GM18873 (cell line): Measurements from ENCODE around the gene NR5A2.

Experiments
- ATAC-seq: cut with Tn5 transposase; IDR thresholded peaks from one replicate; pipeline ENCODE4 v1.9.1; 2021; ENCODE audit warnings: mild to moderate bottlenecking, moderate library complexity, moderate number of reproducible peaks; ENCODE audit not compliant: unreplicated experiment, low FRiP score

Gene NR5A2

GRCh38 chr1:200027264-200027823 is at the start of gene NR5A2:
NR5A2 (plus strand) TSS chr1:200027710; CDS start chr1:200027848, 138 bp downstream.
- no peak for ATAC-seq

- no peak for ATAC-seq
These were observed 49.0 kb upstream of the NR5A2 start for GRCh38 chr1:199978408-199978940.

DNA sequence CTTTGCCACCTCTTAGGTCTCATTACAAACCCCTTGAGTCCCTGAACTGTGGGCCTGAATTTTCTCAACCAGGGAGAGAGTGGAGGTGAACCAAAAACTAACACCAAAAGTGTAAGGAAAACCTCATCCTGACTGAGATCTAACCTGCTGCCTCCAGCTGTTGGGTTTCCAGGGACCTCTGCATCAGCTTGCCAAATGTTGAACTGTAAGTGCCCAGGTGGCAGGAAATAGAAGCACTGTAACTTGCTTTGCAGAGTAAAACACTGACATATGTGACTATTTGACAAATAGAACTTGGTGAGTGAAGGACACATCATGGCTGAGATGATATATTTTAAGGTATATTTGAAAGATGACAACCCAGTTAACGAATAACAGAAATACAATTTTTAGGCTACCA is 48.4 kb upstream of the NR5A2 start:
- ATAC-seq = no peak

DNA sequence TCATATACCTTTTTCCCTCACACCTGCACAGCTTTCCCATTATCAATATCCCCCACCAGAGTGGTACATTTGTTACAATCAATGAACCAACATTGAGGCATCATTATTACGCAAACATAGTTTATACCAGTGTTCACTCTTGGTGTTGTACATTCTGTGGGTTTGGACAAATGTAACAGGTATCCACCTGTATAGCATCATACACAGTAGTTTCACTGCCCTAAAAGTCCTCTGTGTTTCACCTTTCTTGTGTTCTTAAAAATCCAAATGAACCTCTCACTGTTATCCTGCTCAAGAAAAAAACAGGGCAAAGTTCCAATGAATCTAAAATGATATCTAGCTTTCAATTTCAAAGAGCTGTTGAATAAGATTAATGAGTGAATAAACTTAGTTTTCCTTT is 45.9 kb upstream of the NR5A2 start:
- ATAC-seq = no peak

DNA sequence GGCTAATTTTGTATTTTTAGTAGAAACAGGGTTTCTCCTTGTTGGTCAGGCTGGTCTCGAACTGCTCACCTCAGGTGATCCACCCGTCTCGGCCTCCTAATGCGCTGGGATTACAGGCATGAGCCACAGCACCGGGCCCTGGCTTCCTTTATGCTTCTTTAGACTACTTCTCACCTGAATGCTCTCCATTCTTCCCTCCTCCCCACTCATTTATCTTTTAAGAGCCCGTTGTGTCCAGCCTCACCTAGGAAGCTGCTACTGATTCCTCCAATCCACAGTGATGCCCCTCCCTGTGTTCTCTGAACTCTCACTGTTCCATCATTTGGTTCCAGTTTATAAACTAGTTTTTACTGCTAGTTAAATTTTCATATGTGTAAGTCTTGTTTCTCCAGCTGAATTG is 44.9 kb upstream of the NR5A2 start:
- no peak for ATAC-seq

DNA sequence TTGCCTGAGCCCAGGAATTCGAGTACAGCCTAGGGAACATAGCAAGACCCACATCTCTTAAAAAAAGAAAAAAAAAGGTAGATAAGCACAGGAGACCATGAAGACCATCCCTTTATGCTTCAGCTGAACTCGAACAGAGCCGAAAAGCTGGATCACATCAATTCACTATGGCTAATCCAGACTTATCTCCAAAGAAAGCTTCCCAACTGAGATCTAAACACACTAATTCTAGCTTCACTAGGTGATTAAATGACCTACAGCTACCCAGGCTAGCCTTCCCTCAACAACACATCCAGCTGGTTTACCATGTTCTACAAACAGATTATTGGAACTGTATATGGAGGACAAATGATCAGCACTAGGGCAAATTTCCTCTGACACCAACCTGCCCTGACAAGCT is 44.0 kb upstream of the NR5A2 start:
- no peak for ATAC-seq

DNA sequence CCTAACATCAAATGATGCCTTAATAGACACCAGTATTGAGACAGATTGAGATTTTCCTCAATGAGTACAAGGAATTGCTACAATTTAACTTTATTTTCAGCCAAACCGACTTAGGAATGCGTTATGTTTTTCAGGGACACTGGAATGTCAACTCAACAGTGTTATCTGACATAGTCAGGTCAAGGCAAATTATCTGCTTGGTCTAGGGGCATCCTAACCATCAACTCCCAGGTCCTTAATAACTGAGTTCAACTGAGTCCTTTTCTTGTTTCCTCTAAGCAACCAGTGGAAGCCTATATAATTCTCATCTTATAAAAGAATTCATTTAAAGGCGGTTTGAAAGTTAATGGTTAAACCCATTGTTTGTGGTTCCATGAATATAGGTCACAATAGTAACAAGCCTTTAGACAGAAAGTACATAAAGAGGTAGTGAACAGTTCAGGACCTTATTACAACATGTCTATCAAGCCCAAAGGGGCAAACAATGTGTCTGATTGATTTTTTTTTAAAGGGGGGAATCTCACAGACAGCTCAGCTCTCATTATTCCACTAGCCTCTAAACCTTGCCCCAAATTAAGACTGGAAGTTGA is 32.3 kb upstream of the NR5A2 start:
- ATAC-seq = no peak

GRCh38 chr1:200005165-200005564 is 22.3 kb upstream of the NR5A2 start:
- no peak for ATAC-seq

DNA sequence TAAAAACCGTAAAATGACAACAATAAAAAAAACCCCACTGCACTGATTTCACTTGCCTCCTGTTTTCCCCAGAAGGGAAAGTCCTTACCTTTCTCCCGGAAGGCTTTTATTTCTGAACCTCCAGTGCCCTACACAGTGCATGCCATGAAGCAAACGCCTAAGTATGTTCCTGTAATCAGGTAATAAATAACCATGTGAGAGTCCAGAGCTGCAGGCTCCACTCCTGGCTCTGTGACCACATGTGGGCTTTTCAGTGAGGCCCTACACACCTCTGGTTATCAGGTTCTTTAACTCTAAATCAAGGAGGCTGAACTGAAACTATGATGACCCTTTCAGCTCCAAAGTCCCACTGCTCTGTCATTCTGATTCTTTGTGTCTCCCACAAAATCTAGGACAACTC is 20.8 kb upstream of the NR5A2 start:
- ATAC-seq = no peak

DNA sequence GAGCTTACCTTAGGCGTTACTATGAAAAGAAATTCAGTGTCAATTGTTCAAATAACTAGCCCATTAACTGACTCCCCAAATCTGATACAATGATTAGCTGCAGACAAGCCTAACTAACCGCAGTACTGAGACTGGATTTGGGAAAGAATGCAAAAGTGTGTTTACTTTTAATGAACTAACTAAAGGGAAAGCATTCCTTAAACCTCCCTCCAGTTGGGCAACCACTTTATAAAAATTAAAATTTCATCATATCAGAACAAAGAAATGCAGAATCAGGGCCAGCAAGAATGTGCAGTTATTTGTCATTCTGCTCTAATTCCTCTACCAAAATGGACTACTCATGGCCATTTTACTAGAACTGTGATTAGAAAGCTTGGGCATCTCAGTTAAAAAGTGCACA is 11.7 kb upstream of the NR5A2 start:
- ATAC-seq = no peak

GRCh38 chr1:200021577-200022238 is 5.8 kb upstream of the NR5A2 start:
- no peak for ATAC-seq

DNA sequence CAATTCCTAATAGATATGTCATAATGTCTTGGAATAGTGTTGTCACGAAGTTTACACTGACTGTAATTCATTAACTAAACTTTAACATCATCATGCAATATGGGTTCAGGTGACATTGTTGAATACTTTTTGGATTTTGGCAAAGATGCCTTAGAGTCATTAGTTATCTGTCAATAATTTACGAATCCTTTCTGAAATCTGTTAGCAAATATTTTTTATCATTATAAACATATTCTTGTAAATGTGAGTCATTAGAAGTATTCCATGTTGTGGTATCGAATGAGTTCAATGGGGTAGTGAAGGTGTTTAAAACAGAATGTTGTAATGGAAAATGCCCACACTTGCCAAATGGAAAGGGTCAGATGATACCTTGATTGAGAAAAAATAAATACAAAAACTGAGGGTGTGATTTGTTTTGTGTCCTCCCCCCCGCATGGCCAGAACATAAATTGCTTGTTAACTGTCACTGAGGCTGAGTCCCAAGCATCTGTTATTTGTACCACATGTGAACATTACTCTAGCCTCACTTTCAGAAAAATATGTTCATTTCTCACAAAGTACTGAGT is 5.2 kb upstream of the NR5A2 start:
- ATAC-seq = no peak

GRCh38 chr1:200028586-200029034 is 1.1 kb downstream of the NR5A2 start:
- ATAC-seq = no peak

GRCh38 chr1:200029035-200029821 is 1.7 kb downstream of the NR5A2 start:
- no peak for ATAC-seq

- ATAC-seq = no peak
These were observed 2.3 kb downstream of the NR5A2 start for GRCh38 chr1:200029822-200030152.

DNA sequence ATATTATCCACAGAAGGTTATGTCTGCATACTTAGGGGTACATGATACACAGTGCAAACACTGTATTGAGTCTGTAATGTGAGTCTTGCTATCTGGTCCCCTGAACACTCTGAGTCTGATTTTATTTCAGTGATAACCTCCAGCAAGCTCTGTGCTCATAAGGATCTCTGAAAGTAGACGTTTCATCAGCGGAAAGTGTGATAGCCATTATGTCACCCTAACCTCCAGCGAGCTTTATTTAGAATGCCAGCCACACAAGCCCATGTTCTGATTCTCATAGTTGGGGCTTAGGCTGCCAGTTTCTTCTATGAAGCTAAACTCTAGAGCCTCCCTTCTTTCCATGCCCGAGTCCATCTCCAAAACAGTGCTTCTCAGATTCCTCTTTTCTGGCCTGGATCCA is 3.3 kb downstream of the NR5A2 start:
- ATAC-seq = no peak

DNA sequence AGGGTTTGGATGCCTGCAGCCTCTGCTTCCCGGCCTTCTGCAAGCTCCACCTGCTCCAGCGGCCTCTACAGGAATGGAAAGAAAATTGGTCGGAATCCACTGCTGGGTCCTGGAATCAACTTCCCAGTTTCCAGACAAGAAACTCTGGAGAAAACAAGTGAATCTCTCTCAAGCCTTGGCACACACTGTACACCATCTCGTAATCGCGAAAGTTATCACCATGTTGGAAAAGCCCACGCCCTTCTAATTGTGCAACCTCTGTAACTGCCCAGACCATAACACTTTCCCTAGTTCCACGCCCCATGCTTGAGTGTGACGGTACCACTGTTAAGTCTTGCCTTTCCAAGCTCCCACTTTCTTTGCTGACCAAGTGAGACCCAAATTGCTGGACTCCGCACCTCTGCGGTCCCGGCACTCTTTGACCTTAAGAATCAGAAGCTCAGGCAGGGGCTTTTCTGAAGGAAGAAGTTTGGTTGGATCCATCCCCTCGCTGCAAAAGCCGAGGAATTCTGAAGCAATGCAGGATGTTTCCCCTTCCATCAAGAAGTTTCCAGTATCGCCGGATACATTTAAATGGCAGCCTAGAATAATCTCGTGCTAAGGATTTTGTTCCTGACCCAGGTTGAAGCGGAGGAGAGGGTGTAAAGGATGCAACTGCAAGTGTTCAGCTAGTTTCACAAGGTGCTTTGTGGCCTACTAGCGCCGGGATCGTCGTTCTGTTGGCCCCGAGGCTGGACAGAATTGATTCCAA is 6.2 kb downstream of the NR5A2 start:
- ATAC-seq = no peak

- ATAC-seq = no peak
These were observed 6.7 kb downstream of the NR5A2 start for GRCh38 chr1:200034262-200034557.

GRCh38 chr1:200034761-200035396 is 7.4 kb downstream of the NR5A2 start:
- no peak for ATAC-seq

- no peak for ATAC-seq
These were observed 8.0 kb downstream of the NR5A2 start for GRCh38 chr1:200035397-200035955.
